ENCODE measurements around the gene U2AF1L4. TPM values are rescaled to one million over a fixed set of nuclear protein-coding genes. Genes with fewer than 3 reads are reported as not detected.

U2AF1L4 gene
- total and polyA plus RNA-seq, 9 donors: 10.6 to 17.6 (median 14.1) TPM

GRCh38 chr19:35751839-35752745 is 6.9 kb upstream of the U2AF1L4 start:
- Histone ChIP-seq H3K27ac (ENCODE audit: low read length) (no peak overlapping the region), H3K4me3 (ENCODE audit: low read length) (no peak overlapping the region), H3K4me1 (ENCODE audit: control insufficient read depth, insufficient read depth, low read length) (peaks cover 46% of the 10 kb centered on the region), H3K36me3 (ENCODE audit: control insufficient read depth, insufficient read depth, low read length) (peaks cover 36% of the 10 kb centered on the region), H3K9me3 (replicated peaks; ENCODE audit: control insufficient read depth, low read depth, low read length) (no peaks in the 10 kb centered on the region), H3K27me3 (ENCODE audit: control insufficient read depth, insufficient read depth, low read length) (no peaks in the 10 kb centered on the region)
- DNase-seq: no peak
- 83% methylated on average over 7 of the region's 14 CpGs for WGBS (ENCODE audit: insufficient coverage)

GRCh38 chr19:35750167-35750566 is 4.9 kb upstream of the U2AF1L4 start:
- Histone ChIP-seq H3K4me1 (ENCODE audit: control insufficient read depth, insufficient read depth, low read length) (peaks cover 38% of the 10 kb centered on the region), H3K27ac (ENCODE audit: low read length) (no peak overlapping the region)
- 100% methylated on average over 2 of the region's 5 CpGs for WGBS (ENCODE audit: insufficient coverage)

GRCh38 chr19:35748106-35749020 is 3.1 kb upstream of the U2AF1L4 start, which contains the start of gene LIN37:
LIN37 (plus strand) TSS chr19:35748576; CDS start chr19:35748725, 149 bp downstream.
- peak; percentile 100 for DNase-seq
- H3K27me3 ChIP-seq (ENCODE audit: control insufficient read depth, insufficient read depth, low read length): no peaks in the 10 kb centered on the region
- H3K27ac ChIP-seq (ENCODE audit: low read length): peak within 1 kb of the TSS; percentile 71
- WGBS (ENCODE audit: insufficient coverage): under 1% methylated on average over 18 of the region's 45 CpGs
- no peaks in the 10 kb centered on the region for H3K9me3 ChIP-seq (replicated peaks; ENCODE audit: control insufficient read depth, low read depth, low read length)
- H3K4me3 ChIP-seq (ENCODE audit: low read length): peak within 1 kb of the TSS; percentile 88
- H3K4me1 ChIP-seq (ENCODE audit: control insufficient read depth, insufficient read depth, low read length): peaks cover 33% of the 10 kb centered on the region
- peaks cover 25% of the 10 kb centered on the region for H3K36me3 ChIP-seq (ENCODE audit: control insufficient read depth, insufficient read depth, low read length)

More at GRCh38 chr19:35750167-35750566, 4.9 kb upstream of the U2AF1L4 start:
- Histone ChIP-seq H3K36me3 (ENCODE audit: control insufficient read depth, insufficient read depth, low read length) (peaks cover 36% of the 10 kb centered on the region), H3K4me3 (ENCODE audit: low read length) (no peak overlapping the region), H3K27me3 (ENCODE audit: control insufficient read depth, insufficient read depth, low read length) (no peaks in the 10 kb centered on the region), H3K9me3 (replicated peaks; ENCODE audit: control insufficient read depth, low read depth, low read length) (no peaks in the 10 kb centered on the region)
- DNase-seq: no peak

- Histone ChIP-seq H3K9me3 (replicated peaks; ENCODE audit: control insufficient read depth, low read depth, low read length) (no peaks in the 10 kb centered on the region), H3K36me3 (ENCODE audit: control insufficient read depth, insufficient read depth, low read length) (peaks cover 18% of the 10 kb centered on the region), H3K4me3 (ENCODE audit: low read length) (peak overlapping the region; percentile 92), H3K4me1 (ENCODE audit: control insufficient read depth, insufficient read depth, low read length) (peaks cover 39% of the 10 kb centered on the region), H3K27me3 (ENCODE audit: control insufficient read depth, insufficient read depth, low read length) (no peaks in the 10 kb centered on the region), H3K27ac (ENCODE audit: low read length) (peak overlapping the region; percentile 91)
- DNase-seq: no peak
- WGBS (ENCODE audit: insufficient coverage): 82% methylated on average over 4 of the region's 5 CpGs
These were observed 1.3 kb upstream of the U2AF1L4 start for GRCh38 chr19:35746531-35746930.

DNA sequence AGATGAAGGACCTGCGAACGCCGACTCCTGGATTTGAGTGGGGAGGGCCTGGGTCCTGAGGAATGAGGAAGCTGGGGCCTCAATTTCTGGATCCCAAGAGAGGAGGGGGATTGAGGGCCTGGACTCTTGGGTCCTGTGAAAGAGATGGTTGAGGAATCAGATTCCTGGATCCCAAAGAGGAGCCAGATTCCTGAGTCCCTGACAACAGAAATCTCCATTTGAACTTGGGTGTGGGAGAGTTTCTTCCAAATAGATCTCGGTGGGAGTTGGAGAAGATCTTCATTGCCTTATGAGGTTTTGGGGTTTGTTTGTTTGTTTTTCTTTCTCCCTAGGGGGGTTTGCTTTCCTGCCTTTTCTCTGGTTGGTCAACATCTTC is 857 bp upstream of the U2AF1L4 start:
- no peaks in the 10 kb centered on the region for H3K9me3 ChIP-seq (replicated peaks; ENCODE audit: control insufficient read depth, low read depth, low read length)
- peak overlapping the region; percentile 92 for H3K4me3 ChIP-seq (ENCODE audit: low read length)
- H3K36me3 ChIP-seq (ENCODE audit: control insufficient read depth, insufficient read depth, low read length): peaks cover 18% of the 10 kb centered on the region
- peak overlapping the region; percentile 91 for H3K27ac ChIP-seq (ENCODE audit: low read length)
- H3K27me3 ChIP-seq (ENCODE audit: control insufficient read depth, insufficient read depth, low read length): no peaks in the 10 kb centered on the region
- WGBS (ENCODE audit: insufficient coverage): 0% methylated on average over 3 of the region's 4 CpGs
- H3K4me1 ChIP-seq (ENCODE audit: control insufficient read depth, insufficient read depth, low read length): peaks cover 44% of the 10 kb centered on the region
- DNase-seq: no peak

DNA sequence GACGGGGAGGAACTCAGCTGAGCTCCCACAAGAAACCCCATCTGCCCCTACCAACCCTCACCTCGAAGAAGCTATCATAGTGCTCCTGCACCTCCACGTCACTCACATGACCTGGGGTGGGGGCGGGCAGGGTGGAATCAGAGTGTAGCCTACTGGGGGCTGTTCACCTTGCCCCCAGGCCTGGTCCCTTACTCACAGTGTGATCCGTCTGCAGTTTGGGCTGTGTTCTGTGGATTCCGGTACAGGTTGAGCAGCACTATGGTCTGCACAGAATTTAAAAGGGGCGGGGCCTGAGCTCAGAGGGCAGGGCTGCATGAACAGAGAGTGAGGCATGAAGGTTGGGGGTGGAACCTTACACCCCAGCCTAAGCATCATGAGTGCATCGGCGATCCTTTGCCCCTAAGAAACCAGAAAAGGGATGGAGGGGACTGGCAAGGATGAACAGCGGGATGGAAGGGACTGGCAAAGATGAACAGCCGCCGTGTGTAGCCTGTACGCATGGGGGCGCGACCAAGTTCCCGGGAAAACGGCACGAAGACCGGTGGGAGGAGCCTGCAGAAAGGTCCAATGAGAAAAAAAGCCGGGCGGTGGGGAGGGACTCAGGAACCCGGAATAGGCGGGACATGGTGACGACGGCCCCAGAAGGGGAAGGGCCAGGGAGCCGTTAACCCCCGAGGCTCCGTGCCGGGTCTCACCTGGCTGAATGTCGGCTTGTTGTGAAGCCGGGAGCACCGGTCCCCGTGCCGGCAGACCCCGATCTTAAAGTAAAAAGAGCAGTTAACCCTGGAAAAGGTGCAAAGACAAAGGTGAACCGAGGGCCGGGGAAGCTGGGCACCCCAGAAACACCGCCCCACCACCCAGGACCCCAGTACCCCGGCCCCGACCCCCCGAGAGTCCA is 539 bp downstream of the U2AF1L4 start:
- peak overlapping the region; percentile 65 for H3K4me3 ChIP-seq (ENCODE audit: low read length)
- no peaks in the 10 kb centered on the region for H3K27me3 ChIP-seq (ENCODE audit: control insufficient read depth, insufficient read depth, low read length)
- peaks cover 15% of the 10 kb centered on the region for H3K36me3 ChIP-seq (ENCODE audit: control insufficient read depth, insufficient read depth, low read length)
- H3K27ac ChIP-seq (ENCODE audit: low read length): peak overlapping the region; percentile 99
- WGBS (ENCODE audit: insufficient coverage): under 1% methylated on average over 33 of the region's 41 CpGs
- no peaks in the 10 kb centered on the region for H3K9me3 ChIP-seq (replicated peaks; ENCODE audit: control insufficient read depth, low read depth, low read length)
- H3K4me1 ChIP-seq (ENCODE audit: control insufficient read depth, insufficient read depth, low read length): peaks cover 52% of the 10 kb centered on the region
- peak; percentile 99 for DNase-seq

DNA sequence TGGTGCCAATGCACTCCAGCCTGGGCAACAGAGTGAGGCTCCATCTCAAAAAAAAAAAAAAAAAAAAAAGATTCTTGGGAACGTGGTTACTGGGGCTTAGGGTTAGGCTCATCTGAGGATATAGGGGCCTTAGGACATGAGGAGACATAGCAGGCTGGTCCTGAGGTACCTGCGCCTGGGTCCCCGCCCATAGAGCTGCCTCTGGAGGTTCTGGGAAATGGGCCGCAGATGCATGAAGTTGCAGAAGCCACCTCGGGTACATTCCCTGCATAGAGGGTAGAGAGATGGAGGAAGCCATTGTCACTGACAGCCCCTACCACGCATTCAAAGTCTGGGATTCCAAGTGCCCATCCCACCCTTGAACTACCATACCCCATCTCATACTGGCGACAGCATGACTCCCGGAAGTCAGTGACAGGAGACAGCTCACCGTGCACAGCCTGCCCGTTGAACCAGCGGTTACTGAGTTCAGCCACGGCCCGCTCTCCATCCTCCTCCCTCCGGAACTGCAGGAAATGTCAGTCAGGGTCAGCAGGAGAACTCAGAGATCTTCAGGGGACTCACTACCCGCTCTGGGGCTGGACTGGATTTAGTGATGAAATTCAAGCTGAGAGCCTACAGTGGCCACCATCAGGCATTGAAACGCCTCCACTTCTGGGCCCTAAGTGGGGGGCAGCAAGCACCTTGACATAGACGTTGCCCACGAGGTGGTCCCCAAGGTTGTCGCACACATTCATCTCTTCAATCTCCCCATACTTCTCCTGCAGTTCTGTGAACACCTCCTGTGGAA is 1.4 kb downstream of the U2AF1L4 start:
- no peak overlapping the region for H3K27ac ChIP-seq (ENCODE audit: low read length)
- no peak for DNase-seq
- H3K36me3 ChIP-seq (ENCODE audit: control insufficient read depth, insufficient read depth, low read length): peaks cover 20% of the 10 kb centered on the region
- peaks cover 48% of the 10 kb centered on the region for H3K4me1 ChIP-seq (ENCODE audit: control insufficient read depth, insufficient read depth, low read length)
- no peak overlapping the region for H3K4me3 ChIP-seq (ENCODE audit: low read length)
- H3K27me3 ChIP-seq (ENCODE audit: control insufficient read depth, insufficient read depth, low read length): no peaks in the 10 kb centered on the region
- WGBS (ENCODE audit: insufficient coverage): 87% methylated on average over 16 of the region's 19 CpGs
- no peaks in the 10 kb centered on the region for H3K9me3 ChIP-seq (replicated peaks; ENCODE audit: control insufficient read depth, low read depth, low read length)

DNA sequence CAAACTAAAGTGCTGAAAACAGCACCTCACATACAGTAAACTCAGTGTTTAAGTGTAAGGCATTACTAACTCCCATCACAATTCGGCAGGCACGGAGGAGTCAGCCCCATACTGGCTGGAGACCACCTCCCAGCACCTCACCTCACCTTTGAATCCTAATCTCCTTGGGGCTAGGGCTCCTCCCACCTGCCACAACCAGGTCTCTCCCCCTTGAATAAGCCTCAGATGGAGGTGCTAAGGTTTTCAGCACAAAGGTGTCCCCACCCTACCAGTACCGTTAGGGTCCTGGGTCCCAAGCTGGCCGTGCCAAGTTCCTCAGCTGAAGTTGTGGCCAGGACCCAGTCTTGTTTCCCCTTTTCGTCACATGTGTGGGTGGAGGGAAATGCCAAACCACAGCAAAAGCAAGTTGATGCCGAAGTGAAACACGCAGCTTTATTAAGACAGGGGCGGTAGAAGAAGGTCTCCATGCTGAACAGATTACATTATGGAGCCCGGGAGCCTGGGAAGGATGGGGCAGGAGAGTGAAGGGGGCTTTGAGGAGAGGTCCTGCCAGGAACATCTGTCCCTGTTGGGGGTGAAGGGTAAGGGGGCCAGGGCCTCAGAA is 3.0 kb downstream of the U2AF1L4 start, which contains the start of gene IGFLR1:
Gene IGFLR1, minus strand, starts transcription at position 332 of the 604 bp plus-strand sequence. CDS start 1,272 bp downstream, outside the sequence.
- Histone ChIP-seq H3K27me3 (ENCODE audit: control insufficient read depth, insufficient read depth, low read length) (no peaks in the 10 kb centered on the region), H3K27ac (ENCODE audit: low read length) (peak within 1 kb of the TSS; percentile 51), H3K36me3 (ENCODE audit: control insufficient read depth, insufficient read depth, low read length) (peaks cover 37% of the 10 kb centered on the region), H3K4me1 (ENCODE audit: control insufficient read depth, insufficient read depth, low read length) (peaks cover 43% of the 10 kb centered on the region), H3K9me3 (replicated peaks; ENCODE audit: control insufficient read depth, low read depth, low read length) (no peaks in the 10 kb centered on the region), H3K4me3 (ENCODE audit: low read length) (peak within 1 kb of the TSS; percentile 69)
- DNase-seq: peak; percentile 69
- WGBS (ENCODE audit: insufficient coverage): 92% methylated on average over 6 of the region's 9 CpGs

Data from muscle of leg (tissue), 11 donors.